Activated T-helper 9 cell treated with anti-CD3 and anti-CD28 coated beads, Interleukin-2, amount 50 U/mL, for 16 hours (primary cell): ENCODE data around the gene OR56A3.
"Not testable (repeated sequence)": the region's sequence is repeated elsewhere in the genome, so short reads cannot be mapped to it uniquely, and the experiment has no call there.

Experiments used
- DNase-seq: peaks from one replicate; pipeline ENCODE4 v3.0.0-alpha.2; 2020; ENCODE audit warnings: low read depth

Gene OR56A3, protein sequence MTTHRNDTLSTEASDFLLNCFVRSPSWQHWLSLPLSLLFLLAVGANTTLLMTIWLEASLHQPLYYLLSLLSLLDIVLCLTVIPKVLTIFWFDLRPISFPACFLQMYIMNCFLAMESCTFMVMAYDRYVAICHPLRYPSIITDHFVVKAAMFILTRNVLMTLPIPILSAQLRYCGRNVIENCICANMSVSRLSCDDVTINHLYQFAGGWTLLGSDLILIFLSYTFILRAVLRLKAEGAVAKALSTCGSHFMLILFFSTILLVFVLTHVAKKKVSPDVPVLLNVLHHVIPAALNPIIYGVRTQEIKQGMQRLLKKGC

DNA sequence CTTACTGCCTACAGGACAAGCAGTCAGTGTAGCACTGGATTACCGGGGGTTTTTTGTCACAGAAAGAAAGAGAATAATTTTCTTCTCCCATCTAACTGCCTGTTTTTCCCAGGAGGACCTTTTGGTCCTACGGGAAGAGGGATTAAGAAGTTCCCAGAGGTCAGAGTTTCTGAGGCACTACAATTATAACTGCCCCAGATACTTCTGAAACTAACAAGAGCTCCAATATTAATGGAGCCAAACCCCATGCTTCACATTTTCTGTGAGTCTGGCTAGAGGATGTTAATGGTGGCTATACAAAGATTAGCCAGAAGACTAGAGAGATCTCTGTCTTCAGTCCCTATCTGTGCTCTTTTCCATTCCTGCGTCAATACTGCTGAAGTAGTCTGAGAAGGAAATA, at the start of gene OR56A3:
TSS of gene OR56A3 (plus strand) at position 301 of the 400 bp plus-strand sequence. CDS start 5,096 bp downstream, outside the sequence.
- DNase-seq: no peak

DNA sequence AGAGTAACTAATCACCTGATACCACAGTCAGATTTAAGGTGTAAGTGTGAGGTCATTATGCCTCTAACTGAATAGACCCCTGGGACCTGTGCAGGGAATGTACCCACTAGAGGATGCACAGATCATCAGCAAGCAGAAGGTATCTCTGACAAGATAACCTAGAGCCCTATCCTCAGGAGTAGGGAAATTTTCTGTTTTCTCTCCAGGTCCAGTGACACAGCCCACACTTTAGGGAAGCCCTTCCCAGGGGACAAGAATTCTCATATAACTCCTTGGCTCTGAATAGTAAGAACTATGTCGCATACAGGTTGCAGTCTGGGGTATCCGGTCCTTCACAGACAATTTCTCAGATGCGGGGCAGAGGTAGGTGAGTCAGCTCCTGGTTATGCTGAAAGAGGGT, 49.1 kb upstream of the OR56A3 start, which contains the start of gene OR52E5:
TSS of gene OR52E5 (plus strand) at position 301 of the 400 bp plus-strand sequence. CDS start 7,569 bp downstream, outside the sequence.
- DNase-seq: no peak

DNA sequence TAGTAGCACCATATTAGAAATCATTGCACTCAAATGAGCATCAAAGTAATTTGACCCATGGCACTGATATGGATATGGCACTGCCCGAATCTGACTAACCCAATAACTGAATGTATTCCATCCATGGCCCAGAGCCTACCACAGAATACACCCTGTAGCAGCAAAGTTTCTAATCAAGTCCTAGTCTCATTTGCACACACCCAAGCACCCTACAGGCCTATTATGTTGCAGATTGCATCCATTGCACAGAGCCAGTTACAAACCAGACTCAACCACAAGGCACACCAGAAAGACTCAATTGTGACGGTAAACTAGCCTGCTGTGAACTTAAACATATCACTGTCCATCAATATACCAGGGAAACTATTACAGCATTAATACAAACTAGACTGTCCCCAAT, 42.5 kb upstream of the OR56A3 start:
- DNase-seq: no peak

DNA sequence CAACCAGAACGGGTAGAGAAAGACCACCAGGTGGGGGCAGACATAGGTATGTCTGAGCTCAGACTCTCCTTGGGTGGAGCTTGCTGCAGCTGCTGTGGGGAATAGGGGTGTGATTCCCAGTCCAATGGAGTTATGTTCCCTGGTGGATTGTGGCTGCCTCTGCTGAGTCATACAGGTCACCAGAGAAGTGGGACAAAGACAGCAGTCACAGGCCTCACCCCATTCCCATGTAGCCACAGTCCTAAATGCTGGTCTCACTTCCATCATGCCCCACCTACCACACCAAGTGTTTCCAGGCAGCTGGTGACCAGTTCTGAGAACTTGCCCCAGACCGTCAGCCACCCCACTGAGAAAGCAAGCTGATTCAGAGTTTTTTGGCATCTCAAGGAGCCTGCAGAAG, 31.5 kb upstream of the OR56A3 start:
- no peak for DNase-seq

DNA sequence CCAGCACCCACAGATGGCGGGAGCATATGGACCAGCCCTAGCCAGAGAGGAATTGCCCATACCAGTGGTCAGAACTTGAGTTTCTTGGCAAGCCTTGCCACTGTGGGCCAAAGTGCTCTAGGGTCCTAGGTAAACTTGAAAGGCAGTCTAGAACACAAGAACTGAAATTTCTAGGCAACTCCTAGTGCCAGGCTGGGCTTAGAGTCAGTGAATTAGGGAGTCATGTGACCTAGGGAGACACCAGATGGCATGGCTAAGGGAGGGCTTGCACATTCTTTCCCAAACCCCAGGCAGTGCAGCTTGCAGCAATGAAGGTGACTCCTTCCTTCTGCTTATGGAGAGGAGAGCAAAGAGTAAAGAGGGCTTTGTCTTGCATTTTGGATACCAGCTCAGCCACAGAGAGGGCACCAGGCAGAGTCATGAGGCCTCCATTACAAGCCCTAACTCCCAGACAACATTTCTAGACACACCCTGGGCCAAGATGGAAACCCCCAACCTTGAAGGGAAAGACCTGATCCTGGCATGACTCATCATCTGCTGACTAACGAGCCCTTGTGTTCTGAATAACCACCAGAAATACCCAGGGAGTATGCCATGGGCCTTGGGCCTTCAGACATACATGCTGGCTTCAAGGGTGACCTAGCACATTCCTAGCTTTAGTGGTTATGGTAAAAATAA, 19.2 kb upstream of the OR56A3 start:
- DNase-seq: no peak

DNA sequence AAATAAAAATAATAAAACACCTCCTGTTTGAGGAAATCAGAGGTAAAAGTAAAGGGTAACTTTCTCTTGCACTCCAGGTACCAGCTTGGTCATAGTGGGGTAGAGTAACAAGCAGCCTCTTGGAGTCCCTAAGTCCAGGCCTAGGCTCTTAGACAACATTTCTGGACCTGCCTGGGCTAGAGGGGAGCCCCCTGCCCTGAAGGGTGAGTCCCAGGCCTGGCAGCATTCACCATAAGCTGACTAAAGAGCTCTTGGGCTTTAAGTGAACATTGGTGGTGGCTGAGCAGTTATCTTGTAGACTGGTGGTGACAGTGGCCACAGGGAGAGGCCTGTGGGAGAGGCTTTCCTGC, 18.6 kb upstream of the OR56A3 start:
- no peak for DNase-seq

DNA sequence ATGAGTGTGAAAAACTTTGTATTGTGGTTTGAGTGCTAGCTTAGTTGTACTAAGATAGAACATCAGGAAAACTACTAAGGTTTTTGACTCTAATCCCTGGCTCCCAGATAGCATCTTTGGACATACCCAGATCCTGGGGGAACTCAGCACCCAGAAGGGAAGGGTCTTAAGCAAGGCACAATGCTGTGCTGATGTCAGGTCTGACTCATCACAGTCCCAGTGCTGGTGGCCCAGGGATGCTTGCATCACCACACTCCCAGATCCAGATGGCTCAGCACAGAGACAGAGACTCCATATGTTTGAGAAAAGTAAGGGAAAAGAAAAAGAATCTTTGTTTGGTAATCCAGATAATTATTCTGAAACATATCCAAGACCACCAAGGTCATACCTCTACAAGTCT, 18.3 kb upstream of the OR56A3 start:
- no peak for DNase-seq

DNA sequence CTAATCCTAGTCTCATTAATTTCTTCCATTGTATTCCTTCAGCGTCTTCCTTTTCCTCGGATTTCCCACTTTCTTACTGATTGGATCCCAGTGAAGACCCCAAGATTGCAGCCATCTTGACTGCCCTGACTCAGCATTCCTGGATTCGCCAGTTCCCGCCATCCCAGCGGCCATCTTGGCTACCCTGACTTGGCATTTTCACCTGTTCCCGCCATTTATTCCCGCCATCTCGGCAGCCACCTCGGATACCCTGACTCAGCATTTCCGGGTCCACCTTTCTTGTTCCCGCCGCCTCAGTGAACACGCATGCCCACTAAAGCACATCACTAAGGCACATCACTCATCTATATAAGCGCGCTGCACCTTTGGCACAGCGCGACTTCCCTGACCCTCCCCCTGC, 13.8 kb upstream of the OR56A3 start:
- no peak for DNase-seq

DNA sequence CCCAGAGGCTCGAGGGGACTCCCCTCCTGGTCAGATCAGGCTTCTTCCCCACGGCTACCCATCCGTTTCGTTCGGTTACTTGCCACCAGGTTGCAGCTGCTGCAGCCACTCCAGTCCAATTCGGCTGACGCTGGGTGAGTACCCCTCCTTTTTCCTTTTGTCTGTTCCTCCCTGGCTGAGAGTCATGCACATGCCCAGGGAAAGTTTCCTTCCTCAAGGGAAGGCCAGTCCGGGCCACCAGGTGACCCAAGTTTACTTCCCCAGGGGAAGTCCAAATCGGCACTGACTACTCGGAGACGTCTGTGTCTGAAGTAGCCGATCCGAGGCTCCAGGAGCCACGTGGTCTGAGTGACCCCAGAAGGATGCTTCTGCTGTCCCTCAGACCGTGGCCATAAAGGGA, 13.2 kb upstream of the OR56A3 start:
- DNase-seq: no peak

DNA sequence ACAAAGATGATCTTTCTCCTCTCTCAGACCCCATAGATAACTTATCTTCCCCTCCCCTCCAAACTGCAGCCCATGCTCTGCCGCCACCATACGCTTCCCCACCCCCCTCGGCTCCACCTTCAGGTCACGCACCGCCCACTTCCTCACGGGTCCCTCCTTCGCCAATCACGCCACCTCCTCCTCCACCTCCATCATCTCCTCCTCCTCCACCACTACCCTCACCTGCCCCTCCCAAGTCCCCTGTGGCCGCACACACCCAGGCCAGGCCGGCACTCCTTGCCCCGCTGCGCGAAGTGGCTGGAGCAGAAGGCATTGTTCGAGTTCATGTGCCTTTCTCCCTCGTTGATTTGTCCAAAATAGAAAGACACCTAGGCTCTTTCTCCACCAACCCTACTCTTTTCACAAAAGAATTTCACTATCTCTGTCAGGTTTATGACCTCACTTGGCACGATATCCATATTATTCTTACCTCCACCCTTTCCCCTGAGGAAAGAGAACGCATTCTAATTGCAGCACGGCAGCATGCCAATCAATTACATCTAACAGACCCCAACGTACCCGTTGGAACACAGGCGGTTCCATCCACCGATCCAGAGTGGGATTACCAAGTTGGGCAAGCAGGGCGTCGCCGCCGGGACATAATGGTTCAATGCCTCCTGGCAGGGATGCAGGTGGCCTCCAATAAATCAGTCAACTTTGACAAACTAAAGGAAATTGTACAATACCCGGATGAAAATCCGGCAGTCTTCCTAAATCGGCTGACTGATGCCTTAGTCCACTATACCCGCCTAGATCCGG, 12.3 kb upstream of the OR56A3 start:
- no peak for DNase-seq

DNA sequence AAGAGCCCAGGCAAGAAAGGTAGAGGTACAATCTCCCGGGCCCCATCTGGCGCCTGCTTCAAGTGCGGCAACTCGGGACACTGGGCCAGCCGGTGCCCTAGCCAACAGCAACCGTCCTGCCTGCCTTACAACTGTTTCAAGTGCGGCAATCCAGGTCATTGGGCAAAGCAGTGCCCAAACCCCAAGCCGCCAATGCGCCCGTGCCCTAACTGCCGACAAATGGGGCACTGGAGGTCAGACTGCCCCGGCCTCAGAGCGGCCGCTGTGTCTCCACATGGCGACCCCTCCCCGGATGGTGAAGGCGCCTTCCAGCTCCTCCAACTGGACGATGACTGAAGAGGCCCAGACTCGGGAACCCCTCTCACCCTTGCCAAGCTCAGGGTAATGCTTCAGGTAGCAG, 11.4 kb upstream of the OR56A3 start:
- DNase-seq: no peak

DNA sequence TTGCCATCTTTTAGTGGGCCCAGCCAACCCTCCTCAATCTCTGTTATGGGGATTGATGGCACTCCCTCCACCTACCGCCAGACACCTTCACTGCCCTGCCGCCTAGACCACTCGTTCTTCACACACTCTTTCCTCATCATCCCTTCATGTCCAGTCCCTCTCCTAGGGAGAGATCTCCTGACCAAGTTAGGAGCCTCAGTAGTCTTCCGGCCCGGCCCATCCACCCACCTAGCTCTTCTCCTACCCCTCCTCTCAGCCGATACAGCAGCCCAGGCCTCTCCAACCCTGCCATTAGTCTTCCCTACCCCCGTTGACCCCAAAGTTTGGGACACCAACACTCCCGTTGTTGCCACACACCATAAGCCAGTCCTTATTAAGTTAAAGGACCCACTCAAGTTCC, 11.0 kb upstream of the OR56A3 start:
- no peak for DNase-seq

DNA sequence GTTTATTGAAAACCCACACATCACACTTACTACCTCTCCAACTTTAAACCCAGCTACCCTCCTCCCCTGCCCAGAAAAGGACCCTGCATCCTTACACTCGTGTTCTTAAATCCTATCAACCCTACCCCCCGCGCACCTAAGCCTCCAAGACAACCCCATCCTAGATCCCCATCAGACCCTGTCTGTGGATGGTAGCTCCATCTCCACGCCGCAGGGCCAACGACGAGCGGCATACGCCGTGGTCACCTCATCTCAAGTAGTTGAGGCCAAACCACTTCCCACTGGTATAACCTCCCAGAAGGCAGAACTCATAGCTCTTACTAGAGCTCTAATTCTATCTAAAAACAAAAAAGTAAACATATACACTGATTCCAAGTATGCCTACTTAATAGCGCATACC, 9.4 kb upstream of the OR56A3 start:
- no peak for DNase-seq

DNA sequence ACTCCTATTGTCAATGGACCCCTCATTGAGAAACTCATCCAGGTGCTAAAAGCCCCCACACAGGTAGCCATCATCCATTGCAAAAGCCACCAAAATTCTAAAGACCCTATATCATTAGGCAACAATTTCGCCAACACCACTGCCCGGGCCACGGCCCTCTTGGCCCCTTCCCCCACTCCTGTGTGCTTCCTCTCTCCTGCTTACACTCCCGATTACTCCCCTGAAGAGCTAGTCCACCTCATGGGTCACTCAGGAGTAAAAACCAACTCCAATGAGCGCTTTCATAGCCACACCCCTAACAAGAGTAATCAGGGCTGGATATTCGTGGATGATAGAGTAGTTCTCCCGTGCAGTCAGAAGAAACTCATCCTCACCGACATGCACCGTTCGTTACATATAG, 8.9 kb upstream of the OR56A3 start:
- no peak for DNase-seq

DNA sequence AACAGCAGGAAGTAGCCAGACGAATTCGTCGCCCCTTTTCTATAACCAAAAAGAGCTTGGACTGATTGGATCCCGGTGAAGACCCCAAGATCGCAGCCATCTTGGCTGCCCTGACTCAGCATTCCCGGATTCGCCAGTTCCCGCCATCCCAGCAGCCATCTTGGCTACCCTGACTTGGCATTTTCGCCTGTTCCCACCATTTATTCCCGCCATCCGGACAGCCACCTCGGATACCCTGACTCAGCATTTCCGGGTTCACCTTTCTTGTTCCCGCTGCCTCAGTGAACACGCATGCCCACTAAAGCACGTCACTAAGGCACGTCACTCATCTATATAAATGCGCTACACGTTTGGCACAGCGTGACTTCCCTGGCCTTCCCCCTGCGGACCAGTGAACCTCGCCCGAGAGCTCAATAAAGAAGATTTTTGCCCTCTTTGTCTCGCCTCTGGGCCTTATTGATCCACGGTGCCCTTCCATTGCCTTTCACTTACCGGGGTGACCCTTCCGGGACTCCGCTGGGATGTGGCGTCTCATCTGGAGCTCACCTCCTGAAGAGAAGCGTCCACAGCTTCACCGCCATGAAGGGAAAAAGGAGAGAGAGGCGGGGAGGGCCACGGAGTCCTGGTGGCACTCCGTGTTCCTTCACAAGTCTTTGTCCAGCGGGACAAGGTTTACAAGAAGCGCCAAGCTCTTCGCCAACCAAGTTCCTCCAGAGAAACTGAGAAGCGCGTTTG, 4.0 kb upstream of the OR56A3 start:
- no peak for DNase-seq

DNA sequence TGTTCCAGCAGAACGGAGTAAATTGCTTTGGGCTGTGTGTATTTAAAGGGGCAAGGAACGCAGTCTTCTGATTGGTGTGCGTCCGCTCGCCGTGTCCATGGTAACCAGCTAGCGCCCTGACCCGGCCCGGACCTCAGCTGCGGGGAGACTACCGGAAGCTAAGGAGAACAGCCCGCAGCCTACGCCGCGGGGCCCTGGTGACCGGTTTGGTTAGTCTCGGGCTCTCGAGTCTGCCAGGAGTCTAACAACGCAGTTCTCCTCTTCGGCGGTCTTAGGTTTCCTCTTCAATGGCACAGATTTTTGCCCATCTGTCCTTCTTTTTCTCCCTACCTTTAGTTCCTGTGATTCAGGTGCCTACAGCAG, 3.5 kb upstream of the OR56A3 start:
- DNase-seq: no peak

DNA sequence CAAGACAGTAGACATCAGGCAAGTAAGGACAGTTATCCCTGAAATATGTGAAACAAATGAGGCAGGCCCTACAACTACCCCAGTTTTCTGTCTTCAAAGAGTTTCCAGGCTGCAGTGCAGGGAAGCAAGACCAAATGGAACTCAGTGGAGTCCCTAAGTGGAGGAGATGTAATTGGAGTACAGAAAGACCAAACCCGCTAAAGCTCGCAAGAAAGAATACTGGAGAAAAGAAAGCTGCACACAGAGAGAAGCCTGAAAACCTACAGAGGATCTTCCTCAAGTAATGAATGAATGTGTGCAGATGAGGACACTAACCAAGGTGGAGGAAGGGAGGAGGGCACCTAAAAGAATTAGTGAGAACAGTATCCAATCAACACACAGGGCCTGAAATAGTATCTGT, 1.3 kb upstream of the OR56A3 start:
- DNase-seq: no peak

DNA sequence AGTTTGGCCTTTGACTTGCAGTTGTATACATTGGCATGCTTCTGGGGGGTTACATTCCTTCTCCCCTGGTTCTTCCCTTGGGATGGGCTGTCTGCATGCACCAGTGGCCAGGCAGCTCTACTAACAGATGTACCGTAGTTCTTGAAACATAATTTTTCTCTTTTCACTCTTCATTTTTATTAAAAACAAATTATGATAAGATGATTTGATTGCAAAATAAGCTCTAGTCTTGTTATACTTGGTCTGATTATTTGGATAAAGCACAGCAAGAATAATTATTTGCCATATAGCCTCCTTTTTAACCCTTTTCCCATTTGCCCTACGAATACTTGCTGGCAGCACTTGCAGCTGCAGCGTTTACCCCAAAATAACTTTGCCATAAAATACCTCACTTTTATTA, 13.5 kb downstream of the OR56A3 start:
- no peak for DNase-seq

DNA sequence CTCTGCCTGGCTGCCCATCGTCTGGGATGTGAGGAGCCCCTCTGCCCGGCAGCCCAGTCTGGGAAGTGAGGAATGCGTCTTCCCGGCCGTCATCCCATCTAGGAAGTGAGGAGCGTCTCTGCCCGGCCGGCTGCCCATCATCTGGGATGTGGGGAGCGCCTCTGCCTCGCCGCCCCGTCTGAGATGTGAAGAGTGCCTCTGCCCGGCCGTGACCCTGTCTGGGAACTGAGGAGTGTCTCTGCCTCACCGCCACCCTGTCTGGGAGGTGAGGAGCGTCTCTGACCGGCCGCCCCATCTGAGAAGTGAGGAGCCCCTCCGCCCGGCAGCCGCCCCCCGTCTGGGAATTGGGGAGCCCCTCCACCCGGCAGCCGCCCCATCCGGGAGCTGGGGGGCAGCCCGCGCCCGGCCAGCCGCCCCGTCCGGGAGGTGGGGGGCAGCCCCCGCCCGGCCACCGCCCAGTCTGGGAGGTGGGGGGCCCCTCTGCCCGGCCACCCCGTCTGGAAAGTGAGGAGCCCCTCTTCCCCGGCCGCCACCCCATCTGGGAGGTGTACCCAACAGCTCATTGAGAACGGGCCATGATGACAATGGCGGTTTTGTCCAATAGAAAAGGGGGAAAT, 18.8 kb downstream of the OR56A3 start:
- DNase-seq: not testable (repeated sequence)

DNA sequence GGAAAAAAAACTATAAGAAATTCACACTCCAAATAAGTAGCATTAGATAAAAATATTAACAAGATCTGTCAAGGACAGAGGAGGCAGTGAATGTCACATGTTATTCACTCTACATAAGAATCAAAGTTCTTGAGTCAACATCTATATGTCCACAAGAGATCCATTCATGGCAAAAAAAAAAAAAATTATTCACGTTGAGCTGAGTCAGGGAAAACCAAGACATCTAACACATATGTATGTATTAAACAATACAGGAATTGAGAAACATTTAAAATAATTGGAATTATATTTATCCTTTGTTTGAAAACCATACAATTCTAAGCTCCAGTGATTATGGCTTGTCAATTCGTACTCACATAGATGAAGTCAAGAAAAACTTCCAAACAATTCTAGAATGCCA, 24.9 kb downstream of the OR56A3 start:
- DNase-seq: no peak

DNA sequence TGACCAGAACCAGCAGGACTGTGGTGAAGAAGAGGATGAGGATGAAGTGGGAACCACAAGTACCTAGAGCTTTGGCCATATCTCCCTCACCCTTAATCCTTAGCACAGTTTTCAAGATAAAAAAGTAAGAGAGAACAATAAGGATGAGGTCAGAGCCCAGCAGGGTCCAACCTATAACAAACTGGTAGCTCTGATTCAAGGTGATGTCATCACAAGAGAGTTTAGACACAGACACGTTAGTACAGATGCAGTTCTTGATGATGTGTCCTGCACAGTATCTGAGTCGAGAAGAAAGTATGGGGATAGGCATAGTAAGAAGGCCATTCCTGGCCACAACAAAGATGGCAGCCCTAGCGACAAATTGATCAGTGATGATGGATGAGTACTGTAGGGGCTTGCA, 25.7 kb downstream of the OR56A3 start:
- DNase-seq: no peak

DNA sequence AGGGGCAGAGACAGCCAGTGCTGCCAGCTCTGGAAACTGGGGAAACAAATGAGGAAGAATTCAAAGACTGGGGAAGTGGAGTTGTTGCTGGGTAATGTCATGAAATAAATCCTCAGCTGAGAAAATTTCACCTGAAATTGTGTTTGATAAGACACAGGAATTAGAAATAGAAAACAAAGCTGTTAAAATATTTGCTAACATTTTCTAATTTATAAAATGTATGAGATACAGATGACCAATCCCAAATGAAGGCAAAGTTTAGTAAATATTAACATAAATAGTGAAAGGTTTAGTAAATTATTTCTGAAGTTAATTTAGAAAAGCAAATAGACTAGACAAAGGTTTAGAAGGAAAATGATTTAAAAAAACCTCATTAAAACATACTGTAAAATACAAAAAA, 26.3 kb downstream of the OR56A3 start, which contains the start of gene OR56A5:
TSS of gene OR56A5 (minus strand) at position 101 of the 400 bp plus-strand sequence. CDS start at position 101, 0 bp downstream.
- no peak for DNase-seq
